Measurements from ENCODE around the gene SECTM1. TPM values are rescaled to one million over a fixed set of nuclear protein-coding genes. Genes with fewer than 3 reads are reported as not detected.

SECTM1 gene
- total and polyA plus RNA-seq, 9 of the 15 experiments (the other 6 are each of a cell fraction or from before 2014, with no cell fraction given), result 0.11 to 0.46 (median 0.18) TPM; not detected in 6

DNA sequence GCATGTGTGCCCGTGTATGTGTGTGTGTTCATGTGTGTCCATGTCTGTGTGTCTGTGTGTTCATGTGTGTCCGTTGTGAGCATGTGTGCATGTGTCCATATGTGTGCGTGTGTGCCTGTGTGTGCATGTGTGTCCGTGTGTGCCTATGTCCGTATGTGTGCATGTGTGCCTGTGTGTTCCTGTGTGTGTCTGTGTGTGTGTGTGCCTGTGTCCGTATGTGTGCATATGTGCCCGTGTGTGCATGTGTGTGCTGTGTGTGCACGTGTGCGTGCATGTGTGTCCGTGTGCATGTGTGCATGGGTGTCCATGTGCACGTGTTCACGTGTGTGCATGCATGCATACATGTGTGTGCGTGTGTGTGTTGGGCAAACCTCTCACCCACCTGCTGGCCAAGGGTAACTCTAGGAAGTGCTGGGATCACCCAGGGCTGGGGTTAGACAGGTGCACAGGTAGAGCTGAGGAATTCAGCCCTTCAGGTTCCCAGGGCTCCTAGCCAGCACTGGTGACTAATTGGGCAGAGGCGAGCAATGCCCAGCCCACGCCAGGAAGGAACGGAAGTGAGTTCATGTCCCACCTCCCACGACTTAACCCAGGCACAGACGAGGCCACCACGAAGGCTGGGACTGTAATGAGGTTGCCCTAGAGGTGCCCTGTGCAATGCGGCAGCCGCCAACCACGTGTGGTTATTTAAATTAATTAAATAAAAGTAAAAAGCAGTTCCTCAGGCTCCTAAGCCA lies 51.9 kb downstream of the SECTM1 start (continued):
- TF ChIP-seq PRMT5 (CRISPR knock-in tag; IDR thresholded peaks at IDR 0.05), result no peak
- TF ChIP-seq LARP7 (IDR thresholded peaks at IDR 0.05), result no peak
- TF ChIP-seq CBX2 (IDR thresholded peaks at IDR 0.05; ENCODE audit: insufficient read depth, low read length, poor library complexity, severe bottlenecking), result no peak
- TF ChIP-seq SMAD4 (CRISPR knock-in tag; conservative IDR thresholded peaks at IDR 0.05), result no peak
- 0 out of 2 replicates have a peak, but pooled peaks have one; percentile 9 for TF ChIP-seq STAG1 (CRISPR knock-in tag; IDR thresholded peaks at IDR 0.05; ENCODE audit: borderline replicate concordance)
- TF ChIP-seq ELF1 (tag; IDR thresholded peaks at IDR 0.05), result no peak
- TF ChIP-seq RBM15 (IDR thresholded peaks at IDR 0.05; ENCODE audit: insufficient read depth, low read length), result no peak
- TF ChIP-seq ZFPM2 (CRISPR knock-in tag; IDR thresholded peaks at IDR 0.05), result no peak
- no peak for TF ChIP-seq MTA2 (IDR thresholded peaks at IDR 0.05; ENCODE audit: low read depth)
- no peak for TF ChIP-seq SAFB (IDR thresholded peaks at IDR 0.05; ENCODE audit: borderline replicate concordance, low read depth, low read length)
- TF ChIP-seq ESRRB (CRISPR knock-in tag; IDR thresholded peaks at IDR 0.05; ENCODE audit: borderline replicate concordance), result no peak
- TF ChIP-seq U2AF2 (optimal IDR thresholded peaks at IDR 0.05; ENCODE audit: low read depth, low read length), result no peak
- 0 out of 2 replicates have a peak, but pooled peaks have one; percentile 24 for TF ChIP-seq SMARCA5 (IDR thresholded peaks at IDR 0.05)
- TF ChIP-seq YBX1 (IDR thresholded peaks at IDR 0.05), result no peak
- TF ChIP-seq ZNF146 (CRISPR knock-in tag; IDR thresholded peaks at IDR 0.05; ENCODE audit: unreplicated experiment), result no peak
- no peak for TF ChIP-seq POLR2G (IDR thresholded peaks at IDR 0.05; ENCODE audit: low read depth, low read length)
- no peak for TF ChIP-seq ZNF324 (CRISPR knock-in tag; IDR thresholded peaks at IDR 0.05)
- TF ChIP-seq CBFB (CRISPR knock-in tag; IDR thresholded peaks at IDR 0.05), result peak; percentile 55; the same call in 1 of the 2 replicates
- TF ChIP-seq TCF3 (CRISPR knock-in tag; IDR thresholded peaks at IDR 0.05), result no peak
- TF ChIP-seq CBX3 (IDR thresholded peaks at IDR 0.05; ENCODE audit: borderline replicate concordance in 1 of 2, low read length in 2 of 2), result no peak
- peak; percentile 36; the same call in 1 of the 2 replicates for TF ChIP-seq EGR1 (conservative IDR thresholded peaks at IDR 0.05)
- no peak for TF ChIP-seq ZNF79 (CRISPR knock-in tag; IDR thresholded peaks at IDR 0.05; ENCODE audit: low read depth)
- TF ChIP-seq, protein P1, sequence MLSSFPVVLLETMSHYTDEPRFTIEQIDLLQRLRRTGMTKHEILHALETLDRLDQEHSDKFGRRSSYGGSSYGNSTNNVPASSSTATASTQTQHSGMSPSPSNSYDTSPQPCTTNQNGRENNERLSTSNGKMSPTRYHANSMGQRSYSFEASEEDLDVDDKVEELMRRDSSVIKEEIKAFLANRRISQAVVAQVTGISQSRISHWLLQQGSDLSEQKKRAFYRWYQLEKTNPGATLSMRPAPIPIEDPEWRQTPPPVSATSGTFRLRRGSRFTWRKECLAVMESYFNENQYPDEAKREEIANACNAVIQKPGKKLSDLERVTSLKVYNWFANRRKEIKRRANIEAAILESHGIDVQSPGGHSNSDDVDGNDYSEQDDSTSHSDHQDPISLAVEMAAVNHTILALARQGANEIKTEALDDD (IDR thresholded peaks at IDR 0.05), result no peak
- no peak for TF ChIP-seq E2F6 (IDR thresholded peaks at IDR 0.05; ENCODE audit: borderline replicate concordance in 1 of 2, extremely low read depth in 1 of 2, insufficient read depth in 1 of 2, insufficient read length in 1 of 2, low read depth in 1 of 2, low read length in 1 of 2, poor library complexity in 1 of 2, severe bottlenecking in 1 of 2)
- TF ChIP-seq SREBF1 (IDR thresholded peaks at IDR 0.05; ENCODE audit: borderline replicate concordance, low read depth, low read length), result no peak
- no peak for TF ChIP-seq KAT2B (IDR thresholded peaks at IDR 0.05; ENCODE audit: low read depth, low read length)
- TF ChIP-seq DACH1 (IDR thresholded peaks at IDR 0.05; ENCODE audit: partially characterized antibody), result no peak
- TF ChIP-seq ZNF431 (CRISPR knock-in tag; IDR thresholded peaks at IDR 0.05), result no peak
- TF ChIP-seq PHF20 (IDR thresholded peaks at IDR 0.05; ENCODE audit: partially characterized antibody), result peak; percentile 86
- TF ChIP-seq SUPT5H (IDR thresholded peaks at IDR 0.05), result no peak
